ENCODE results near the gene PANK1.

DNA sequence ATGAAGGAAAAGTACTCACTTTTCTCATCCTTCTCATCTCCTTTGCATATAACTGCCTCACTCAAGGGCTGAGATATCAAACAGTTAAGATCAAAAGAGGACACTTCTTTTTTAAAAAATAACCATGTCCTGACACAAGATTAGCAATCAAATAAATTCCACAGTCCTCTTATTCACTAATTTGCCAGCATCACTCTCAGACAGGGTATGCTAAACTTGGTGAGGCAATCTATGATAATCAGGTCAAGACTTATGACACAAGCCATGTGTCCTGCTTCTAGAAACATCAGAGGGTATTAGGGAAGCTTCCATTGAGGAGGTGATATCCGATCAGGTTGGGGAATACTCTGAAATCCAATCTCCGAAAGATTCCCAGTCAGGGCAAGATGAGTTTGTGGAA lies 10.4 kb downstream of the PANK1 start:
- TF ChIP-seq, protein P1, sequence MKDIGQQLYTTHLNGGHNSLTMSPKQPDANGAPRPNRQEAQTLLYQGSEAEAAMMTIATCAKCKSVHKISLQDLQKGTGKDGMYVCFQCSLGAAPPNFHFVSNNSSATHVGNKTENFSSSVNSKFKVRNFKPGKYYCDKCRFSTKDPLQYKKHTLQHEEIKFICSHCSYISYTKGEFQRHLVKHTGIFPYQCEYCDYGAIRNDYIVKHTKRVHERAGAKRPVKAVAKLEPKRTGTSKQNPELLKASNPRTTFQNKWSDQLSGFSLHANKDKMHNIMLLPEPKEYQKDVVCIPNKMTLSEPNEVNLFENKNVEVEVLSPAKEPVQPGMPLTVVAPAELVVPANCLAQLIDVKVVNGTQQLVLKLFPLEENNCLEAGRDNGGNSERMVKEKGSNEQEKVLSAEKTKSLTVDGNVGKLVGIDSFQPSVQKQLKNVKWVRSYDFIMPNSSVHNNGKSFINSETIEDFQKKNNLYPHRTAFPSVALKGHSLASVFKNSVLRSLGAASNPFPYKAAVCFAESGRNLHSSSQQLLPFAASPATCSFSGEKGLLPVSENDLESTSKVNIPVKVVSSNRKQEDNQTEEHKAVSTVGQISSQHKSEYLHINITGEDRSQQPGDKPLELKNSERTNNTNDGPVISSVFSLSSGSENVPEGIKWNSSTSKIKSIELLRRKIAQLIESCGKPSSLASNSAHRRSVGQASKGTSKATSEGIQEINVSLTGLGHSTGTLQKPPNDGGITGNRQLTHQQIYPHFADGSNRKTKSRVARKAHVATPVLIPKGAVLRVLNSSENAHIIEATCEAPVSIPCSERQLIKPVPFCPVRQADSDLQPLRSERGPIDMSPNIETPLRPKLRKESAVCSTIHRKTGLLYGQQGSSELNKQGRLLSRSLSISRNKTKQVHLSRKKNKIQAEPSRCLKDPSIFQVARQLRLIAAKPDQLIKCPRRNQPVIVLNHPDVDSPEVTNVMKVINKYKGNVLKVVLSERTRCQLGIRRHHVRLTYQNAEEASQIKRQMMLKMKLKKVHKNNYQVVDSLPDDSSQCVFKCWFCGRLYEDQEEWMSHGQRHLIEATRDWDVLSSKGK (CRISPR knock-in tag; IDR thresholded peaks at IDR 0.05): no peak
- TF ChIP-seq FOXJ3 (CRISPR knock-in tag; IDR thresholded peaks at IDR 0.05) (no peak), SNIP1 (IDR thresholded peaks at IDR 0.05; ENCODE audit: low read depth) (no peak), RFX5 (IDR thresholded peaks at IDR 0.05; ENCODE audit: low read depth, low read length) (no peak)
